ENCODE measurements around the gene POU2F3.

Gene POU2F3

GRCh38 chr11:120310870-120311269 lies 70.9 kb downstream of the POU2F3 start:
- TF ChIP-seq FOXP2 (optimal IDR thresholded peaks at IDR 0.05; ENCODE audit: borderline replicate concordance, extremely low read depth, extremely low read length, insufficient read depth) (no peak), TAF1 (IDR thresholded peaks at IDR 0.05; ENCODE audit: borderline replicate concordance, insufficient read depth, low read length) (no peak), REST (IDR thresholded peaks at IDR 0.05; ENCODE audit: insufficient read depth in 1 of 2, low read depth in 2 of 2, low read length in 2 of 2) (no peak), SIN3A (IDR thresholded peaks at IDR 0.05; ENCODE audit: borderline replicate concordance, insufficient read depth, low read length) (no peak), POLR2AphosphoS5 (IDR thresholded peaks at IDR 0.05; ENCODE audit: low read depth, low read length) (no peak)

DNA sequence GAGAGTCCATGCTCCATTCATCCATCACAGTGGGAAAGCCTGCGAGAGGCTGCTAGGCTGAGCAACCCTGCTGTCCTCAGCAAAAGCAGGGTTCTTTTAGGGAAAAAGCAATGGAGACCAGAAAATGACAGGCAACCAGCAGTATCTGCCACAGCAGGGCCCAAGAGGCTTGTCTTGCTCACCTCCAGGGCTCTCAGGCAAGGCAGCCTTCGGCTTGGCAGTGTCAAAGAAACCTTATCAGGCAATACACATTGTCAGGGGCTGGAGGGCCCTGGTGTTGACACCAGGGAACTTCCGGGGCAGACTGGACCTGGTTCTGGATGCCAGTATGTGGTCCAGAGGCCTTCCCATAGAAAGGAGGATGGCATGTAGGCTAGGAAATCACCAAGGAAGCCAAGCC lies 74.9 kb downstream of the POU2F3 start:
- TF ChIP-seq TAF1 (IDR thresholded peaks at IDR 0.05; ENCODE audit: borderline replicate concordance, insufficient read depth, low read length) (no peak), REST (IDR thresholded peaks at IDR 0.05; ENCODE audit: insufficient read depth in 1 of 2, low read depth in 2 of 2, low read length in 2 of 2) (no peak), SIN3A (IDR thresholded peaks at IDR 0.05; ENCODE audit: borderline replicate concordance, insufficient read depth, low read length) (no peak), FOXP2 (optimal IDR thresholded peaks at IDR 0.05; ENCODE audit: borderline replicate concordance, extremely low read depth, extremely low read length, insufficient read depth) (no peak), POLR2AphosphoS5 (IDR thresholded peaks at IDR 0.05; ENCODE audit: low read depth, low read length) (no peak)

DNA sequence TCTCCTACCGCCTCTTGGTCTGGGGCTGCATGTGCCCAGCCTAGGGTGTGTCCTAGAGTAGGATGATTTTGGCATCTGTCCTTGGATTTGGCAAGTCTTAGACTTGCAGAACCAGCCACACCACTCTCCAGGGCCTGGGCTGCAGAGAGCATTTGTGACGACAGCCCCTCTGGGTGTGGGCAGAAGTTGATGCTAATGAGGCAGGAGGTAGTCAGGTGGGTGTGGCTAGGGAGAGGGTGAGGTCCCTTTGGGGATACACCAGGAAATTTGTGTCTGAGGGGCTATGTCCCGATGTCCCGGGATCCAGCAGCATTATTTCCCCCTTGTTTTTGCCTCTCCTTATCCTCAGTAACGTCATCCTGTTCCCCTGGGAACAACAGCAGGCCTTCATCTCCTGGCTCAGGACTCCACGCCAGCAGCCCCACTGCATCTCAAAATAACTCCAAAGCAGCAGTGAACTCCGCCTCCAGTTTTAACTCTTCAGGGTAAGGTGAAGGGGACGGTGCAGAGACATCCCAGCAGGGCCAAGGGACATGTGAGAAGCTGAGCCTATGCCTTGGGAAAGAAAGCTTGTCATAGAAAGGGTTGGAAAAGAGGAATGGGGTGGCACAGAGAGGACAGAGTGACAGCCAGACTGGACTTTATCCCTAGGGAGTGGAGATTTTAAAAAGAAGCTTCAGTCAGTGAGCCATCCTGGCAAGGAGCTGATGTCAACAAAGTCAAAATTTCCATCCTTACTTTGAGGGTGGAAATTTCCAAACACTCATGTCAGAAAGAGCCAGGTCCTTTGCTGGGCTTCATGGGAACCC lies 77.1 kb downstream of the POU2F3 start:
- TF ChIP-seq FOXP2 (optimal IDR thresholded peaks at IDR 0.05; ENCODE audit: borderline replicate concordance, extremely low read depth, extremely low read length, insufficient read depth): no peak
- no peak for TF ChIP-seq REST (IDR thresholded peaks at IDR 0.05; ENCODE audit: insufficient read depth in 1 of 2, low read depth in 2 of 2, low read length in 2 of 2)
- TF ChIP-seq SIN3A (IDR thresholded peaks at IDR 0.05; ENCODE audit: borderline replicate concordance, insufficient read depth, low read length): no peak
- no peak for TF ChIP-seq POLR2AphosphoS5 (IDR thresholded peaks at IDR 0.05; ENCODE audit: low read depth, low read length)
- TF ChIP-seq TAF1 (IDR thresholded peaks at IDR 0.05; ENCODE audit: borderline replicate concordance, insufficient read depth, low read length): no peak

DNA sequence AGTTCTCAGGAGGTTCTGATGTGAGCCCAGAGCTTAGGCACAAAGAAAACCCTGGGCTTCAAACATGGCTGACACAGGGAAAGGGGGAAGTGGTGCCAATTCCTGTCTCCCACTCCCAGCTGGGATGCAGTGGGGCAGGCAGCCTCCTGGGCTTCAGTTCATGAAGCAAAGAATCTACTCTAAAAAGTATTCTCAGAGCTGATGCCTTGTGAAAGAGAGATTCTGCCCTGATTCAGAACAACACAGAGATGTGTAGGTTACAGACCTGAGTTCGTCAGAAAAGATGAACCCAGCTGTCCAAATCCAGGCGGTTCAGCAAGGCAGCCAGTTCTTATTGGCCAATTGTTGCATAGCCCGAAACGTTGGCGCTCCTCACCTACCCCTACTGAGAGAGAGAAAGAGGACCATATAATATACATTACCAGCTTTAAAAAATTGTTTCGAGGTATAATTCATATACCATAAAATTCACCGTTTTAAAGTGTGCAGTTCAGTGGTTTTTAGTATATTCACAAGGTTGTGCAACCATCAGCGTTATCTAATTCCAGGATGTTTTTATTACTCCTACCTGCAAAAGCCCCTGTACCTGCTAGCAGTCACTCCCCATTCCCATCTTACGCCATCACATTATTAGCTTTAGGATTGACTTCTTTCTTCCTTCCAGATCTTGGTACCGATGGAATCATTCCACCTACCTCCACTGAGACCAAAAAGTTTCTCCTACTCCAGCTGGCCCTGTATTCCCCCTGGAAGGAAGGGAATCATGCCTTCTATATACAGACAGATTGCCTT lies 77.9 kb downstream of the POU2F3 start:
- TF ChIP-seq SIN3A (IDR thresholded peaks at IDR 0.05; ENCODE audit: borderline replicate concordance, insufficient read depth, low read length) (no peak), FOXP2 (optimal IDR thresholded peaks at IDR 0.05; ENCODE audit: borderline replicate concordance, extremely low read depth, extremely low read length, insufficient read depth) (no peak), TAF1 (IDR thresholded peaks at IDR 0.05; ENCODE audit: borderline replicate concordance, insufficient read depth, low read length) (no peak), POLR2AphosphoS5 (IDR thresholded peaks at IDR 0.05; ENCODE audit: low read depth, low read length) (no peak), REST (IDR thresholded peaks at IDR 0.05; ENCODE audit: insufficient read depth in 1 of 2, low read depth in 2 of 2, low read length in 2 of 2) (no peak)
